ENCODE results near the gene SYT15.
"Not testable (repeated sequence)": the region's sequence is repeated elsewhere in the genome, so short reads cannot be mapped to it uniquely, and the experiment has no call there.

The SYT15 gene

DNA sequence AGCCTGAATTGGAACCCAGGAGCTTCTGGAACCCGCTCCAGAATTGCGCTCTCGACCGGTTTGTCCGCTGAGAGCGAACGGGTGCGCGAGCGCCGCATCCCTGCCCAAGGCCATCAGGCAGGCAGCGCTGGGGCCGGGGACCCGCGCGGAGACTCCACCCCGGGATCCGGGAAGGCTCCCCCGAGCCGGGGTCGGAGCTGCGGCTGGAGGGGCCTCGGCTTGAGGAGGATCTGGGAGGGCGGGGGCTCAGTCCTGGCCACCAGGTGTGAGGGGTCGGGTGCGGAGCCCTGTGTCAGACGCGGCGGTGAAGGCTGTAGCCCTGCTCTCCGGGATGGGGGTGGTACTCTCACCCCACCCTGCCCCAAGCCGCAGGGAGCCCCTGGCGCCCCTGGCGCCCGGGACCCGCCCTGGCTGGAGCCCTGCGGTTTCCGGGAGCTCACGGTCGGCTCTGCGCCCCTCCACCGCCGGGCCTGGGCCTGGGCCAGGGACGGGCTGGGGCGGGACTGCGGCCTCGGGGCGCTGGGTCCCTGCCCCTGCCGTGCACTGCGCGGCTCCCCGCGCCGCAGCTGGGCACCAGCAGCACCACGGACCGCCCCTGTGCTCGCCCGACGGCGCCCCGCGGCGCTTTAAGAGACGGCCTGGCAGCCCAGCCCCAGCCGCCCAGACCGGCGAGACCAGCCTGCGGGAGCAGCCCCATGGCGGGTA lies at the start of gene SYT15:
TSS of gene SYT15 (plus strand) at position 655 of the 705 bp plus-strand sequence. CDS start at position 696, 41 bp downstream.
- not testable (repeated sequence) for DNase-seq

DNA sequence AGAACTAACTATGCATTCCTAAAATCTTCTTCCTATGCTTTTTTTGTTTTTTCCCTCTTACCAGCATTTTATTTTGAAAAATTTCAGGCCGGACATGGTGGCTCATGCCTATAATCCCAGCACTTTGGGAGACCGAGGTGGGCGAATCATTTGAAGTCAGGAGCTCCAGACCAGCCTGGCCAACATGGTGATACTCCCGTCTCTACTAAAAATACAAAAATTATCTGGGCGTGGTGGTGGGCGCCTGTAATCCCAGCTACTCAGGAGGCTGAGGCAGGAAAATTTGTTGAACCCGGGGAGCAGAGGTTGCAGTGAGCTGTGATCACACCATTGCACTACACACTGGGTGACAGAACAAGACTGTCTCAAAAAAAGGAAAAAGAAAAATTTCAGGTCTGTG lies 49.2 kb upstream of the SYT15 start:
- not testable (repeated sequence) for DNase-seq

DNA sequence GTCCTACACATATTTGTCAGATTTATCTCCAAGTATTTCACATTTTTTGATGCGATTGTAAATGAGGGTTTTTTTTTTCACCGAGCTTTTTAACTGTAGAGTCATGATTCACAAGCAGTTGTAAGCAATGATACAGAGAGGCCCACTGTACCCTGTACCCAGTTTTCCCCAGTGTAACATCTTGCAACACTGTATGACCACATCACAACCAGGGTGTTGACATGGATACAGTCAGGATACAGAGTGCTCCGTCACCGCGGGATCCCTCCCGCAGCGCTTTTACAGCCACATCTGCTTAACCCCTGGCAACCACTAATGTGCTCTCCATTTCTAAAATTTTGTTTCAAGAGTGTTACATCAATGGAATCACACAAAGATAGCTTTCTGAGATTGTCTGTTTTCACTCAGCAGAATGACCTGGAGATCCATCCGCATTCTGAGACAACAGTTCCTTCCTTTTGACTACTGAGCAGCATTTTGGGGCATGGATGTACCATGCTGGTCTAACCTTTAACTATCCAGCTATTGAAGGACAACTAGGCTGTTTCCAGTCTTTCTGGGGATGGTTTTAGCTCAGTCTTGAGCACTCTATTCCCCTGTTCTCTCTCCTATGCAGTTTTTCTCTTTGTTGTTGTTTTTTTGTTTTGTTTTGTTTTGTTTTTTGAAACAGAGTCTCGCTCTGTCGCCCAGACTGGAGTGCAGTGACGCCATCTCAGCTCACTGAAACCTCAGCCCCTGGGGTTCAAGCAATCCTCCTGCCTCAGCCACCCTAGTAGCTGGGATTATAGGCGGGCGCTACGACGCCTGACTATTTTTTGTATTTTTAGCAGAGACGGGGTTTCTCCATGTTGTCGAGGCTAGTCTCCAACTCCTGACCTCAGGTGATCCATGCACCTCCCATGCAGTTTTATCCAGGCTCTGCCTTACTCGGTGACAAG lies 48.4 kb upstream of the SYT15 start:
- DNase-seq = no peak

DNA sequence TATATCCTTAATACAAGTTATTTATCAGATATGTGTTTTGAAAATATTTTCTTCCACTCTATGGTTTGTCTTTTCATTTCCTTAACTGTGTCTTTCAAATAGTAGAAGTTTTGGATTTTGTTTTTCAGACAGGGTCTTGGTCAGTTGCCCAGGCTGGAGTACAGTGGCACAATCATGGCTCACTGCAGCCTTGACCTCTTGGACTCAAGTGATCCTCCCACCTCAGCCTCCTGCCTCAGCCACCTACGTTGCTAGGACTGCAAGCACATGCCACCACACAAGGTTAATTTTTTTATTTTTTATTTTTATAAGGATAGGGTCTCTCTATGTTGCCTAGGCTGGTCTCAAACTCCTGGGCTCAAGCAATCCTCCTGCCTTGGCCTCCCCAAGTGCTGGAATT lies 46.7 kb upstream of the SYT15 start:
- DNase-seq = not testable (repeated sequence)

DNA sequence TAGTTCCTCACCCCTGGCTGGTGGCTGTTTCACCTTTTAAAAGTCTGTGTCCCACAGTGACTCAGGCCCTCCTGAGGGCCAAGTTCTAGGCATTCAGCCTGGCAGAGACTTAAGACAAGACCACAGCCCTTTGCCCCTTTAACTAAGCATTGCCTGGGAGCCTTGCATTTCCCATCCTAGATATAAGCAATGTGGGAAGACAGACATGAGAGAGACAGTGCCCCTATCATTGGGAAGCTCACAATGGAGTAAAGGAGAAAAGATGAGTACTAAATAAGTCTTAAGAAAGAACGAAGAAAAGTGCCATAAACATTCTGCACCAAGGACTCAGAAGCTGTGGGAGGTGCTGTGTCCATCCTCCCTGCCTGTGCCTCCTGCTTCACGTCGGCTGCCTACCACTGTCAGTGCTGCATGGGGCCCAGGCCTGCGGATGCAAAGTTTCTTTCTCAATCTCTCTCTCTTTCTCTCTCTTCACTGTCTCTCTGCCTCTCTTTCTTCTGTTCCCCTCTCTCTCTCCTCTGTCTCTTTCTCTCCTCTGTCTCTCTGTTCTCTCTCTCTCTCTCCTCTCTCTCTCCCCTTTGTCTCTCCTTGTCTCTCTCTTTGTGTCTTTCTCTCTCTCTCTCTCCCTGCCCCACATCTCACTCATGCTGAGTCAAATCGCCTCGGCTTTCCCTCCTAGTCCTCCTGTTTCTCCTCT lies 44.0 kb upstream of the SYT15 start:
- no peak for DNase-seq

DNA sequence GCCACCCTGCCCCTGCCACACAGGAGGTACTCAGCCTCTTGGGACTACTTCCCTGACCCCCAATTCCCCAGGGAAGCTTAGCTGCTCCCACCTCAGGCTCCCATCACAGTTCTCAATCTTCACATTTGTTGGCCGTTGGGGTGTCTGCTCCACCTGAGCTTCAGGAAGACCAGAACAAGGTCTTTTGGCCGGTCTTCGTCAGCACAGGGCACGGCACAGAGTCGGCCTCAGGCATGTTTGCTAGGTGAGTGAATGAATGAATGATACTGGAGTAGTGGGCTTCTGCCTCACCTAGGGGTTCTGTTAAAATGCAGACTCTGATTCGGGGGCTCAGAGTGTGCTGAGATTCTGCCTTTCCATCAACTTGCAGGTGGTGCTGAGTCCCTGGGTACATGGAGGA lies 42.8 kb upstream of the SYT15 start:
- DNase-seq = no peak

DNA sequence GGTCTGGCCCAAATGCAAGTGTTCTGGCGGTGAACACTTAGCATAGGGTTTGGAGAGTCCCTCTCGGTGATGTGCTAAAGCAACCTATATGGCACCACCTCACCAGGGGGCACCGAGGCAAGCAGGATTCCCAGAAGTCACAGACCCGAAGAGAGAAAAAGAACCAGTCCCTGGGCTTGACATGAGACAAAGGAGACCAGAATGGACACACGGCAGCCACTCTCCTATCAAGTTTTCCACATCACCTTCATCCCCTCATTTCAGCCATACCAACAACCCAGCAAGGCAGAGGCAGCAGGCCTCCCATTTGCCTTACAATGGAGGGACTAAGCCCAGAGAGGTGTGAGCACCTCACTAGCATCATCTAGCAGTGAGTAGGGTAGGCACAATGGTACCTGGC lies 42.1 kb upstream of the SYT15 start:
- DNase-seq = no peak

DNA sequence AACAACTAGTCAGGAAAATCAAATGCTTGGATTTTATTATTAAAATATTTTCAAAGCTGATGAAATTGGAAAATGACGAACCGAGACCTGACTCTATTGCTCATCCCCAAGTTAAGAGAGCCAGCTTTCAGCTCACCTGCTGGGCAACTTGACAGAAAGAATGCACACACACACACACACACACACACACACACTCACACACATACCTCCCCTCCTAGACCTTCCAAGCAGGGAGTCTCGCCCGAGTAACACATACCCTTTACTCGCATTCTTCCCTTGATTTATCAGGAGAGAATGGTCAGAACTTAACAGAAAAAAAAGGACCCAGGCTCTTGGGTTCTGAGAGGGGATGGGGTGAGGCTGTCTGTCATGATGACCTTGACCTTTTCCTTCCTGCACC lies 41.6 kb upstream of the SYT15 start:
- DNase-seq = no peak

DNA sequence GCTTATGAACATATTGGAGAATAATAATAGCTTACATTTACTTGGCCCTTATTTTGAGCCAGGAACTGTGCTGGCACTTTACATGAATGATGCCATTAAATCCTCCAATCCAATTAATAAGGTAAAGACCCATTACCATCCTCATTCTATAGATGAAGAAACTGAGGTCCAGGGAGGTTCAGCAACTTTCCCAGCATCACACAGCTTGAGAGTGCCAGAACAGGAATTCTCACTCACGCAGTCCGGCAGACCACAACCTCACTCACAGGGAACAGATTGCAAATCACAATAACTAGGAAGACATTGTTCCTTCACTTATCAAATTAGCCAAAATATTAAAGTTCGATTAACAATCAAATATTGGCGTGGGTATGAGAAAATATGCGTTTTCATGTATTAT lies 40.8 kb upstream of the SYT15 start:
- no peak for DNase-seq

DNA sequence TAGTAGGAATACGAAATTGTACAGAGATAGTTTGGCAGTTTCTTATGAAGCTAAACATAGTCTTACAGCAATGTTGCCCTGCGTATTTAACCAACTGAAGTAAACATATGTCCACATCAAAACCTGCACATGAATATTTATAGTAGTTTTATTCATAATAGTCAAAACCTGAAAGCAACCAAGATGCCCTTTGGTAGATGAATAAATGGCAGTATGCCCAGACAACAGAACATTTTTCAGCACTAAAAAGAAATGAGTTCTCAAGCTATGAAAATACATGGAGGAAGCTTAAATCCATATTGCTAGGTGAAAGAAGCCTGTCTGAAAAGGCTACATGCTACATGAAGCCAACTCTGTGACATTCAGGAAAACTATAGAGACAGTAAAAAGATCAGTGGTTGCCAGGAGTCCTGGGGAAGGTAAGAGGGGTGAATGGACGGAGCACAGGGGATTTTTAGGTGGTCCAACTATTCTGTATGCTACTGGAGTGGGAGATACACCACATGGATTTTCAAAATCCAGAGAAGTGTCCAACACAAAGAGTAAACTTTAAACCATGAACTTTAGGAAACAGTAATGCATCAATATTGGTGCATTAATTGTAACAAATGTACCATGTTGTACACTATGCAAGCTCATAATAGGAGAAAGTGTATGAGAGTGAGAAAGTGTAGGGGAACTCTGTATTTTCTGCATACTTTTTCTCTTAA lies 40.1 kb upstream of the SYT15 start:
- no peak for DNase-seq

DNA sequence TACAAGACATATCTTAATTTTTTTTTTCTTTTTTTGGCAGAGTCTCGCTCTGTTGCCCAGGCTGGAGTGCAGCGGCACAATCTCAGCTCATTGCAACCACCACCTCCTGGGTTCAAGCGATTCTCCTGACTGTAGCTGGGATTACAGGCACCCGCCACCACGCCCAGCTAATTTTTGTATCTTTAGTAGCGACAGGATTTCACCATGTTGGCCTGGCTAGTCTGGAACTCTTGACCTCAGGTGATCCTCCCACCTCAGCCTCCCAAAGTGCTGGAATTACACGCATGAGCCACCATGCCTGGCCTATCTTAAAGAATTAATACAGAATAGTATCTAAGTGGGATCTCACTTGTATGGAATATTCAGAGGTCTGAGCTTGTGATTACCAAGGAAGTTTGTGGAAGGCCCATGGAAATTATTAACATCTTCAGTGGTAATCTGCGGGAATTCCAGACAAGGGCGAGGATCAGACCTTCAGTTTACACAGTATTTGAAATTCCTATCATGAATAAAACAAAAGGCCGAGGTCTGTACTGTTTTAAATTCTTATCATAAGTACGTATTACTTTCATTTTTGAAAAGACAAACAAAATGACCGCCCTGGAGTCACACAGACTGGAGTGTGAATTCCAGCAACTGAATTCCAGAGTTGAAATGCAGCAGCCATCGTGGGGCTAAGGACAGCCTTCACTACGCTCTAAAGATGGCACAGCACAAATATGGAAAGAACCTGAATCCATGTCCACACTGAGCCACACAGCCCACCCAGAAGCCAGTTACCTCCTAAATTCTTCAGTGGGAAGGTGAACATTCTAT lies 39.1 kb upstream of the SYT15 start:
- no peak for DNase-seq

DNA sequence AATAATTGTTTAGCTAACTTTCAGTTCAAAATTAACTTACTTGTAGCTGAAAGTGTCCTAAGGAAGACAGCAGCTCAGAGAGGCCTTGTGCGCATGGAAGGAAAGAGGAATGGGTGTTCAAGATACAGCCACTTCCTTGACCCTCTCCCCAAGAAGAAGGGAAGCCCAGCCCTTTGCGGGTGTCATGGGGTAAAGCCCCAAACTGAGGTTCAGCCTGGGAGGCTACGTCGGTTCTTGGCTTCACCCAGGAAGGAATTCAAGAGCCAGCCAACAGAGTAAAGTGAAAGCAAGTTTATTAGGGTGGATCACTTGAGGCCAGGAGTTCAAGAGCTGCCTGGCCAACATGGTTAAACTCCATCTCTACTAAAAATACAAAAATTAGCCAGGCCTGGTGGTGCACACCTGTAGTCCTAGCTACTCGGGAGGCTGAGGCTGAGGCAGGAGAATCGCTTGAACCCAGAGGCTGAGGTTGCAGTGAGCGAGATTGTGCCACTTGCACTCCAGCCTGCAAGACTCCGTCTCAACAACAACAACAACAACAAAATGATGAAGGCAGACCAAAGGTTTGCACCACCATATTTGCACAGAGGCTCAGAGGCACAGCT lies 38.4 kb upstream of the SYT15 start:
- DNase-seq = no peak

DNA sequence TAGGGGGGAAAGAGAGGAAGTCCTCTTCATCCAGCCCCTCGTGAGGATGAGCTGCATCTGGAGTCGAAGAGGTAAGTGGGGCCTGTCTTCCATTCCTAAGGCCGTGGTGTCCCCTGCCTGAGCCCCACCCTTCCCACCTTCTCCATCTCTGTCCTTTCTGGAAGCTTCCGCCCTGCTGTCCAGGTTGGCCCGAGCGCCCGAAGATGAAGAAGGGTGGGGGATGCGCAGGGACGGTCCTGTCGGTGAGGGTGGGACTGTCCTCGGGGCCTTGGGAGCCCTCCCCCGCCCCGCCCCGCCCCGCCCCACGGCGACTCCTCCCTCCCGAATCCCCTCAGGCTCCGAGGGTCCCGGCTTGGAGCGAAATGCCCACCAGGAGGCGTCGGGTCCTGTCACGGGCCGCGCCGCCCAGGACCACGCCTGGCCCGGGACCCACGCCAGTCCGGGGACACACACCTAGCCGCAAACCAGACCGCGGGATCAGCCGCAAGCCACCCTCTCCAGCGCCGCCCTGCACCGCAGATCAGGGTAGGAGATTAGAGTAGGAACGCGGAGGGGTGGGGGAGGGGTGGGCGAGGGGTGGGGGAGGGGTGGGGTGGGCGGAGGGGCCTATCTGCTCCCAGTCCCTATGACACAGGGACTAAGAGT lies 37.8 kb upstream of the SYT15 start:
- no peak for DNase-seq

DNA sequence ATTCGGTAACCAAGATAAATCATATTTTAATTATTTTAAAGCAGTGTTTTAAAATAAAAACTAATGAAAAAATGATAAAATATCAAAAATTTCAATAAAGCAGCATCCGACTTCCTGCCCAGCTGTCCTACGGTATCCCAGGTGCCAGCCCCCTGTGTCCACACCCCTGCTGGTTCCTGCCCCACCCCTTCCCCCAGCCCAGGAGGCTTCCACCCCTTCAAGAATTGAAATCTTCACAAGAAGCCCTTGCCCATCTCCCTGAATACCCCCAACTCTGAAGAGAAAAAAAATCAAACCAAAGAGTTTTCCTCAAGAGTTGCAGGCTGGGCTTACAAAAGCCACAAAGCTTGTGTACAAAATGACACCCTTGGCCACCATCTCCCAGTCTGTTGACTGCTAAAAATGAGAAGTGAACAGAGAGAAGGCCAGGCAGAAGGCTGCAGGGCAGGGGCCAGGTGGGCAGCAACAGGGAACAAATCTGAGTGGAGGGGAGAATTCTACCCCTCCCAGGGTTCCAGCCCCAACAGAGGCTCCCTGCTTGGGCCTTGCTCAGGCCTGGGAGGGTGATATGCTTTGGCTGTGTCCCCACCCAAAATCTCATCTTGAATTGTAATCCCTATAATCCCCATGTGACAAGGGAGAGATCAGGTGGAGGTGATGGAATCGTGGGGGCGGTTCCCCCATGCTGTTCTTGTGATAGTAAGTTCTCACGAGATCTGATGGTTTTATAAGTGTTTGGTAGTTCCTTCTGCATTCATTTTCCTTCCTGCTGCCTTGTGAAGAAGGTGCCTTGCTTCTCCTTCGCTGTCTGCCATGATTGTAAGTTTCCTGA lies 37.0 kb upstream of the SYT15 start:
- DNase-seq = no peak

DNA sequence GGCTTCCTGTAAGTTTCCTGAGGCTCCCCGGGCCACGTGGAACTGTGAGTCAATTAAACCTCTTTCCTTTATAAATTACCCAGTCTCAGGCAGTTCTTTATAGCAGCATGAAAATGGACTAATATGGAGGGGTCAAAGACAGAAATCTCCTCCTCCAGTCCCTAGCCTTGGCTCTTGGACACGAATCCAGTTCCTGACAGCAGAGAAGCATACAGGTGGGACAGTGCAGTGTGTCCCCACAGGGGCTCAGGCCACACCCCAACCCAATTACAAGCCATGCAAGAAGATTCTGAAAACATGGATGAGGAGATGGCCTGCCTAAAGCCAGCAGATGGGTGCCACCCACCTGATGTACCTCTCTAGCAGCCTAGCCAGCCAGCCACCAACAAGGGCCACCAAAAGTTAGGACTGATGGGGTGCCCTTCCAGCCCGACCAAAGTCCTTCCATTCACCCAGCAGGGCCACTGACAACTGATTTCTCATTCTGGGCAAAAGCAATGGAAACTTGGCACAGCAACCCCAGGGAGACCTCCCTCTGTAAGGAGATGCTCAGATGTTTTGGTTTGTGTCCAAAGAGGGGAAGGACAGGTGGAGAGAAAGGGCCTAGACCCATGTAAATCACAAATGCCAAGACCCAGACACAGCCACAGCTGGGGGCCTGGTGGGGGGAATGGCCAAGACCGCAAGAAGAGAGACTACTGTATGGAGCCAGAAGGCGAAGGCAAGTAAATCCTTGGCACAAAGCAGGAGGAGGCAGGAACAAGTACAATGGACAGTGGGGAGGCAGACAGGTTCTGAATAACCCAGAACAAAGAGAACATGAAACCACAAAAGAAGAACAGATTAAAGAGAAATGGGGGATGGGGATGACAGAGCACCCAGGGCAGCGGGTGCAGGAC lies 36.1 kb upstream of the SYT15 start:
- DNase-seq = no peak

DNA sequence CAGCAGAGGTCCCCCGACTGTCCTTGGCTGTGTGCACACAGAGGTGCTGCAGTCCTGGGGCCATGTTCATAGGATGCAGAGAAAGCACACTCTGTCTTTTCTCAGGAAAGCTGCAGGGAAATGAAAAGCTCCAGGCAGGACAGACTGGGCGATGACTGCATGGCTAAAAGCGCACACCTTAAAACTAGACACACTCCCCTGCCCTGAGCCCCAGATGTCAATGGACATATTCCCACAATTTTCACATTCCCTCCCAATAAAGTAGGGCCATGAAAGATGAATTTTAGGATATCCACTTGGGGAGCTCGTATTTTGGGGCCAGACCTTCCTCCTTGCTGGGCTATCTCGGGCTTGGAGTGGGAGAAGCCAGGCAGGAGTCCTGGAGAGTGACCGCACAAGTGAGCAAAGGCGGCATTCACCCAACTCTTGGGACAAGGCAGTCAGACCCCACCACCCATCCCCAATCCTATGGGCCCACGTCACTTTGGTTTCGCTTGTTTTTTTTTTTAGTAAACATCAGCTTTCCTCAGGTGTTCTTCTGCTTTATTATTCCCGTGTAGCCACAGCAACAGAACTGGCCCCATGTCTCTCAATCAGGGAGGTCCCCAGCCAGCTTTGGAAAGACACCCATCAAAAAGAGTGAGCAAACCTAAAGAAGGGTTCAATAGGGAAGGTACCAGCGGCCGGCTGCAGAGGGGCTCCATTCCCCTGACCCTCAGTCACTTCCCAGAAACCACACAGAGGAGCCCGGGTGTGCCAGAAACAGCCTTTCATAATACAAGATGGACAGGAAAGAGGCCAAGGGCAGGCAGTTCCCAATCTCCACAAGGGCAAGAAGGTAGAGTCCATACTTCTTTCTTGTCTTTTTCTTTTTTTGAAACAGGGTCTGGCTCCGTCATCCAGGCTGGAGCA lies 35.2 kb upstream of the SYT15 start:
- DNase-seq = no peak

DNA sequence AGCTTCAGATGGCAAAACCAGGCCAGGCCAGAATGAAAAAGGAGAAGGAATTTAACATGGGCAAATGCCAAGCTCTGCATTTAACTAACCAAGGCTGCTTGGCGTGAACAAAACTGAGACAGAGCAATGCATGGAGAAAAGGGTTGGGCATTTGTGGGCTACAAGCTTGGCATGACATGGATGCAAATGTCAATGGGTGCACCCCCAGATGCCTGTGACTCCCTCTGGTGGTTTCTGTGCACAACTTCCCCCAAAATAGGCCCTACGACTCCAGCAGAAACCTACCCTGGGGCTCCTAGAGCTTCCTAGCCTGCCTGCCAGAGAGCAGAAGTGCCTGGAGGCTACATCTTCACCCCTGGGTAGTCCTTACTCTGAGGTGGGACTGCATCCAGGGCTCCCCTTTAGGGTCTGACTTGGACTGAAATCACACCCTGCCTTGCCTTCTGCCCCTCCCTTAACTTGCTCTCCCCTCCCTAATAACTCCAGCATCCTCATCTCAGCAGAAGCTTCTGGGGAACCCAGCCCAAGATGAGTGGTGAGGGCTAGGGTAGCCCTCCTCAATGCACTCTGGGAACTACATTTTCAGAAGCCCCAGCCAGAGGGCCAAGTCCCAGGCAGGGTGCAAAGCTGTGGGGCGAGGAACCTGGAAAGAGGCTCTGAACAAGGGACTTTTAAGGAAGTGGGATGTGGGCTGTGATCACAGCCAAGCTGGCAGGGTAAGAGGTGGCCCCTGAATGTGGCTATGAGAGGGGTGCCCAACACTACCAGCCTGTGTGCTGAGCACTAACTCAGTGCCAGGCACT lies 33.7 kb upstream of the SYT15 start:
- DNase-seq = no peak

All from CD4-positive, alpha-beta T cell treated with Interleukin-6 for 4 hours (primary cell).